Measurements from ENCODE around the gene GNPAT. TPM values are rescaled to one million over a fixed set of nuclear protein-coding genes. Genes with fewer than 3 reads are reported as not detected.

The GNPAT gene
- total and polyA plus RNA-seq, 2 of the 8 experiments (the other 6 are each of a cell fraction or from before 2014, with no cell fraction given) = 22.9 to 47.4 TPM

- no peak for TF ChIP-seq ATF3 (IDR thresholded peaks at IDR 0.05; ENCODE audit: insufficient read depth, low read depth, low read length)
- TF ChIP-seq EP300 (IDR thresholded peaks at IDR 0.05; ENCODE audit: borderline replicate concordance in 1 of 2, low read depth in 2 of 2, low read length in 2 of 2) = no peak
Measured at GRCh38 chr1:231238298-231238697, 2.7 kb upstream of the GNPAT start (continued).
